Heart left ventricle (tissue), 16 donors: ENCODE results near the gene IFI30. TPM values are rescaled to one million over a fixed set of nuclear protein-coding genes. Genes with fewer than 3 reads are reported as not detected.

Experiments used
- ATAC-seq, 4 donors: fragments of 200-7000 bp; cut with Tn5 transposase; one replicate each; pipeline ENCODE4 v1.9.1; 2020 to 2022; ENCODE audit warnings: moderate library complexity in 4 of 4, mild to moderate bottlenecking in 3 of 4, moderate number of reproducible peaks in 1 of 4
- DNase-seq, 5 donors: peaks; one replicate each; pipeline ENCODE4 v3.0.0-alpha.2; 2020
- H3K27ac ChIP-seq, 12 donors: fragments of 200-600 bp; sonication (generic) in 4 of 12; one replicate each; pipeline versions ENCODE4 v1.5.0 to v1.8.0; 2016 to 2022; ENCODE audit warnings: mild to moderate bottlenecking in 2 of 12
- H3K27me3 ChIP-seq, 9 donors: fragments of 200-600 bp; sonication (generic) in 2 of 9; one replicate each; pipeline versions ENCODE4 v1.5.1 to v1.8.0; 2016 to 2022; ENCODE audit warnings: mild to moderate bottlenecking in 3 of 9
- H3K36me3 ChIP-seq, 9 donors: fragments of 200-600 bp; sonication (generic) in 2 of 9; one replicate each; pipeline versions ENCODE4 v1.5.0 to v1.8.0; 2018 to 2022; ENCODE audit warnings: mild to moderate bottlenecking in 2 of 9
- H3K4me1 ChIP-seq, 12 donors: fragments of 200-600 bp; sonication (generic) in 4 of 12; one replicate each; pipeline versions ENCODE4 v1.5.0 to v1.8.0; 2016 to 2022; ENCODE audit warnings: mild to moderate bottlenecking in 3 of 12
- H3K4me3 ChIP-seq, 12 donors: fragments of 200-600 bp; sonication (generic) in 4 of 12; one replicate each; pipeline versions ENCODE4 v1.5.0 to v1.8.0; 2017 to 2022; ENCODE audit warnings: mild to moderate bottlenecking in 9 of 12, moderate library complexity in 4 of 12
- H3K9me3 ChIP-seq, 12 donors: fragments of 200-600 bp; sonication (generic) in 4 of 12; one replicate each; pipeline versions ENCODE4 v1.5.0 to v1.8.0; 2016 to 2022; ENCODE audit warnings: mild to moderate bottlenecking in 1 of 12
- POLR2A ChIP-seq, 2 donors: fragments of 450-650 bp; IDR thresholded peaks; one replicate each; pipeline ENCODE4 v1.6.1; 2017; ENCODE audit warnings: antibody characterized with exemption in 2 of 2, mild to moderate bottlenecking in 2 of 2, moderate library complexity in 2 of 2
- WGBS, 4 donors: extraction: QIAGEN DNeasy Blood & Tissue Kit in 2 of 4; methylation state at CpG; one replicate each; pipeline versions ENCODE4 v1.1.5 to v1.1.7; 2013 to 2018; 5-methylcytosine and 5-hydroxymethylcytosine counted together
- intact Hi-C, 10 donors: fragments of 100-400 bp; cut with DNase I; formaldehyde crosslinking; loops; one replicate each; pipeline versions ENCODE4 v1.11.1 to v1.14.2; 2022
- long read RNA-seq, 3 donors: library from polyadenylated mRNA; unstranded; transcript quantifications; one replicate each; pipeline ENCODE4 v2.0.0, GENCODE V29; 2020 to 2021
- polyA plus RNA-seq, 2 donors: library from polyadenylated mRNA; stranded (reverse); fragments of 200-250 nt; gene quantifications; one replicate each; pipeline ENCODE4 v1.2.3, GENCODE V29; 2013
- total RNA-seq, 9 donors: library from RNA; depleted of rRNA in 2 of 9; stranded (reverse); fragments of >200 nt in 2 of 9; fragmentation: NEBNext Ultra II Directional in 3 of 9; extraction: Animal tissue kit (Norgen Biotek cat#: 25700) in 3 of 9; gene quantifications; one replicate each; pipeline versions ENCODE4 v1.1.0 to v1.2.4, GENCODE V29; 2016 to 2023
- TF ChIP-seq, protein P1 (sequence below), 12 donors: fragments of 200-600 bp; sonication (generic) in 4 of 12; IDR thresholded peaks; one replicate each; pipeline versions ENCODE4 v1.5.0 to v1.8.0; 2018 to 2022; ENCODE audit warnings: antibody characterized with exemption in 12 of 12, mild to moderate bottlenecking in 5 of 12
- donor health status: ischemic (EF 13 %, LVEDD 7.1; RV severe dilation, severe dysfunction).
- donor health status: healthy with polysubstance abuse.
- donor health status: DM: no; HTN: yes; CAD: no.
- donor health status: DM: no; HTN: no; CAD: no.
- donor health status: ischemic (EF 25% LVEDD 6.9; RV normal size, moderate dysfunction).
- donor health status: ischemic (EF 25% LVEDD 5.7; RV mildly dilated, moderate dysfunction).
- donor health status: healthy.
- donor health status: DM: yes; HTN: yes; CAD: no.
- donor health status: ischemic (EF 35%, LVEDD 5.7; RV mildly dilated, moderate dysfunction).
- donor health status: nonischemic (EF 11% LVEDD 7.7; RV severe dilation, severe dysfunction).
- donor health status: DM: yes; HTN: yes; CAD: no.
- donor health status: PGD.
- donor health status: ischemic (EF 29% LVEDD 5.4; RV normal size, mild dysfunction).
- donor health status: nonischemic (EF 23%, LVEDD 6.1; RV moderate dilation, normal function).

Gene IFI30
- 100 to 1,000 TPM in 2 of 9 donors, 10 to 100 TPM in 4, 1 to 10 TPM in 3; 9.0 to 455 (median 15.2) TPM for total RNA-seq
- polyA plus RNA-seq: 10 to 100 TPM in 1 of 2 donors, 1 to 10 TPM in 1; 8.9 to 27.1 TPM
- long read RNA-seq, donor 1, transcript IFI30-201 (7 exons, 1,134 nt): major isoform, 13 of 15 reads
- long read RNA-seq, donor 1, partial matches to known transcripts: 1 of 15 reads
- long read RNA-seq, donor 1, other reads (novel, unspliced or antisense): 1 of 15 reads
- long read RNA-seq, donor 2, transcript IFI30-201 (7 exons, 1,134 nt): major isoform, 17 of 18 reads
- long read RNA-seq, donor 2, partial matches to known transcripts: 1 of 18 reads
- long read RNA-seq, donor 2, other reads (novel, unspliced or antisense): 0 of 18 reads
- long read RNA-seq, donor 3, transcript IFI30-201 (7 exons, 1,134 nt): major isoform, 25 of 26 reads
- long read RNA-seq, donor 3, partial matches to known transcripts: 1 of 26 reads
- long read RNA-seq, donor 3, other reads (novel, unspliced or antisense): 0 of 26 reads

- TF ChIP-seq, protein P1, sequence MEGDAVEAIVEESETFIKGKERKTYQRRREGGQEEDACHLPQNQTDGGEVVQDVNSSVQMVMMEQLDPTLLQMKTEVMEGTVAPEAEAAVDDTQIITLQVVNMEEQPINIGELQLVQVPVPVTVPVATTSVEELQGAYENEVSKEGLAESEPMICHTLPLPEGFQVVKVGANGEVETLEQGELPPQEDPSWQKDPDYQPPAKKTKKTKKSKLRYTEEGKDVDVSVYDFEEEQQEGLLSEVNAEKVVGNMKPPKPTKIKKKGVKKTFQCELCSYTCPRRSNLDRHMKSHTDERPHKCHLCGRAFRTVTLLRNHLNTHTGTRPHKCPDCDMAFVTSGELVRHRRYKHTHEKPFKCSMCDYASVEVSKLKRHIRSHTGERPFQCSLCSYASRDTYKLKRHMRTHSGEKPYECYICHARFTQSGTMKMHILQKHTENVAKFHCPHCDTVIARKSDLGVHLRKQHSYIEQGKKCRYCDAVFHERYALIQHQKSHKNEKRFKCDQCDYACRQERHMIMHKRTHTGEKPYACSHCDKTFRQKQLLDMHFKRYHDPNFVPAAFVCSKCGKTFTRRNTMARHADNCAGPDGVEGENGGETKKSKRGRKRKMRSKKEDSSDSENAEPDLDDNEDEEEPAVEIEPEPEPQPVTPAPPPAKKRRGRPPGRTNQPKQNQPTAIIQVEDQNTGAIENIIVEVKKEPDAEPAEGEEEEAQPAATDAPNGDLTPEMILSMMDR (IDR thresholded peaks at IDR 0.05): no peak
- peak in 1 of 2 donors; percentile 55 for TF ChIP-seq POLR2A (IDR thresholded peaks at IDR 0.05)
- Histone ChIP-seq H3K4me1 (peaks cover 0 to 76% (median 20%) of the 10 kb centered on the region in 12 donors), H3K9me3 (no peaks in the 10 kb centered on the region), H3K27ac (peak within 1 kb of the TSS; percentile 6 to 95 (median 56)), H3K36me3 (peaks cover 0 to 40% (median 9%) of the 10 kb centered on the region in 9 donors), H3K4me3 (peak within 1 kb of the TSS; percentile 43 to 90 (median 64)), H3K27me3 (no peaks in the 10 kb centered on the region)
- peak; percentile 74 to 90 (median 80) for DNase-seq
- peak; percentile 49 to 82 (median 80) for ATAC-seq
- 1 to 2% (median 1%) methylated on average over 17 to 47 of the region's 47 CpGs for WGBS, 4 donors
- intact Hi-C loops: loop anchor here in 1 of 10 donors (5.0 kb wide), 1 partner anchor 61 kb away; no protein-coding TSS in a partner anchor
Observed at GRCh38 chr19:18173572-18174288, at the start of gene IFI30. IFI30 (plus strand) TSS chr19:18173813; CDS start chr19:18173842, 29 bp downstream.

GRCh38 chr19:18123819-18124218, 49.8 kb upstream of the IFI30 start:
- Histone ChIP-seq H3K9me3 (no peaks in the 10 kb centered on the region), H3K4me3 (no peak overlapping the region), H3K36me3 (peaks cover 0 to 60% (median 4%) of the 10 kb centered on the region in 9 donors), H3K27ac (peak overlapping the region in 8 of 12 donors; percentile 10 to 76 (median 54)), H3K27me3 (no peaks in the 10 kb centered on the region), H3K4me1 (peaks cover 0 to 36% (median 5%) of the 10 kb centered on the region in 12 donors)
- TF ChIP-seq POLR2A (IDR thresholded peaks at IDR 0.05): no peak
- TF ChIP-seq, protein P1 (IDR thresholded peaks at IDR 0.05): no peak
- intact Hi-C loops: no loop called here
- ATAC-seq (peak in 3 of 4 donors; percentile 26 to 49 (median 27)), DNase-seq (peak in 2 of 5 donors; percentile 54 to 58)
- 66 to 77% (median 73%) methylated on average over 16 to 26 of the region's 26 CpGs for WGBS, 4 donors

- ATAC-seq (no peak), DNase-seq (no peak)
- Histone ChIP-seq H3K9me3 (no peaks in the 10 kb centered on the region), H3K4me1 (peaks cover 0 to 17% (median 0%) of the 10 kb centered on the region in 12 donors), H3K4me3 (no peak overlapping the region), H3K36me3 (peaks cover 0 to 78% (median 17%) of the 10 kb centered on the region in 9 donors), H3K27me3 (no peaks in the 10 kb centered on the region), H3K27ac (no peak overlapping the region)
- TF ChIP-seq, protein P1 (IDR thresholded peaks at IDR 0.05): no peak
- no peak for TF ChIP-seq POLR2A (IDR thresholded peaks at IDR 0.05)
- intact Hi-C loops: no loop called here
- WGBS, 4 donors: 63 to 99% (median 84%) methylated on average over 2 of the region's 2 CpGs
Observed at GRCh38 chr19:18126097-18126496, 47.5 kb upstream of the IFI30 start.
